IPS-18a (cell line): ENCODE results near the gene IPCEF1.

ENCODE experiments used
- H3K27ac ChIP-seq: one replicate; pipeline ENCODE4 v1.5.1; 2013; ENCODE audit warnings: low read length
- H3K27me3 ChIP-seq: one replicate; pipeline ENCODE4 v1.6.1; 2013; ENCODE audit warnings: mild to moderate bottlenecking, low read length; ENCODE audit not compliant: control insufficient read depth, insufficient read depth
- H3K36me3 ChIP-seq: one replicate; pipeline ENCODE4 v1.6.1; 2013; ENCODE audit warnings: low read depth, low read length; ENCODE audit not compliant: control insufficient read depth
- H3K4me1 ChIP-seq: one replicate; pipeline ENCODE4 v1.6.1; 2013; ENCODE audit warnings: low read depth, low read length; ENCODE audit not compliant: control insufficient read depth
- H3K4me3 ChIP-seq: one replicate; pipeline ENCODE4 v1.5.1; 2013; ENCODE audit warnings: low read length
- H3K9ac ChIP-seq: one replicate; pipeline ENCODE4 v1.6.1; 2013; ENCODE audit warnings: mild to moderate bottlenecking, low read length, moderate library complexity
- H3K9me3 ChIP-seq: one replicate; pipeline ENCODE4 v1.6.1; 2013; ENCODE audit warnings: low read depth, low read length; ENCODE audit not compliant: control insufficient read depth

Gene IPCEF1

DNA sequence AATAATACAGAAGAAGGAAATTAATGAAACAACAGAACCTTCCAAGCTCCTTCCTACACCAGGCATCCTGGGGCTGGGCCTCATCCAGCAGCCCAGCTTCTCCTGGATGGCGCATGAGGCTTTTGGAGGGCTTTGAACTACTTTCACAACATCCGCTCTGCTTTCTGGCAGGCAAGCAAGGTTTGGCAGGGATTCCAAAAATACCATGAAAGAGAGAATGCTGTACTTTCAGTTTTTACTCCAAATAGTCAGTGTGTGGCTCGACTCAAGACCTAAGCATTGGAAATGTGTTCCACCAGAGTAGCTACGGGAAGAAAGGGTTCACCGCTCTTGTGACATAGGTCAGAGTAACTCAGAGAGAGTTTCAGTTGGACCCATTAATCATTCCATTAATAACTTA lies 192.2 kb downstream of the IPCEF1 start:
- H3K36me3 ChIP-seq: no peaks in the 10 kb centered on the region
- no peaks in the 10 kb centered on the region for H3K27me3 ChIP-seq
- H3K27ac ChIP-seq: no peak overlapping the region
- no peaks in the 10 kb centered on the region for H3K4me1 ChIP-seq
- no peaks in the 10 kb centered on the region for H3K9me3 ChIP-seq
- H3K9ac ChIP-seq: no peak overlapping the region
- no peak overlapping the region for H3K4me3 ChIP-seq

DNA sequence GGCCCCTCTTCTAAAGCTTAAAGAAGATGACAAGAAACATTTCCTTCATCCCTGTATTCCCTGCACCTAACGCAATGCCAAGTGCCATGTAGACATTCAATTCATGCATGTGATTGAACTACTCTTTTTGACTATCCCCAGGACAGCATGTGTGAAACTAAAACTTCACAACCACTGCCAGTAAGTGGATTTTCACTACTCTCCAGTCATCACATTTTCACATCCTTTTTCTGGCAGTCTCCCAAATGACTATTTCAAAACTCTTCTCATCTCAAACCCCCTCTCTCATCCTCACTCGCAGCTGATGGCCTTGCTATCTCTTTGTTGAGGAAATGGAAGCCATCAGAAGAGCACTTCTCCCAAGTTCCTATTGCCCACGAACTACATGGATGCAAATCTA lies 194.9 kb downstream of the IPCEF1 start:
- Histone ChIP-seq H3K9ac (no peak overlapping the region), H3K36me3 (no peaks in the 10 kb centered on the region), H3K4me3 (no peak overlapping the region), H3K4me1 (no peaks in the 10 kb centered on the region), H3K27ac (no peak overlapping the region), H3K27me3 (no peaks in the 10 kb centered on the region), H3K9me3 (no peaks in the 10 kb centered on the region)

DNA sequence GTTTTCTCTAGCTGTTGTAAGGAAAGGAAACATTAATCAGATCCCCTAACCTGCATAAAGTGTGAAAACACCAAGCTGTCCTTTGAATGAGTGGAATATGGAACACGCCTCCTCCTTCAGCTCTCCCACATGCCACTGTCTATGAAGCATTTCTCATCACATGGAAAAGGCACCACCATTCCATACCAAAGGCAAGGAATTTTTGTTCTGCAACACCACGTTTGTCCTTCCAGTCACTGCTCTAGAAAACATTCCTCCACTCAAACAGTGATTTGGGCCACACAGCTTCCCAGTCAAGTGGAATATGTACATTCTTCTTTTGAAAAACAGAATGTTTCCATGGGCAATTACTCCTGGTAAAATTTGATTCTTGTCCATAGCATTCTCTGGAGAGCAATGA lies 197.5 kb downstream of the IPCEF1 start:
- Histone ChIP-seq H3K27ac (no peak overlapping the region), H3K4me3 (no peak overlapping the region), H3K27me3 (no peaks in the 10 kb centered on the region)

DNA sequence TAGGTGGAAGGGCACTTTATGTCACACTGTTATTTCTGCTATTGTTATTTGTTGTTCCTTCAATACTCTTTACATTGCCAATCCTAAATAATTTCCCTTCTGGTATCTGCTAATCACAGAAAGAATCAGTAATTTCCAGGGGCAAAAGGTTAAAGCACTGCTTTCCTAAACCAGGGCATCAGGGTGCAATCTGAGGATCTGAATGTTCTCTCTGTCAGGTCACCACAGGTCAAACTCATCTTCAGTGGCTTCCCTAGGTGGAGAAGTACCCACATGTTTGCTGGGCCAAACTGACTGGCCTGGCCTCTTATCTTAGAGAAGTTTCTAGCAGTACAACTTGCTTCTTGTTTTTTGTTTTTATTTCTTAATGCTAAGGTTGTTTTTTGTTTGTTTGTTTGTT lies 198.9 kb downstream of the IPCEF1 start:
- H3K4me3 ChIP-seq: no peak overlapping the region
- H3K9ac ChIP-seq: no peak overlapping the region
- H3K27me3 ChIP-seq: no peaks in the 10 kb centered on the region
- peaks cover 8% of the 10 kb centered on the region for H3K9me3 ChIP-seq
- no peak overlapping the region for H3K27ac ChIP-seq
- H3K36me3 ChIP-seq: no peaks in the 10 kb centered on the region
- no peaks in the 10 kb centered on the region for H3K4me1 ChIP-seq

More for the DNA sequence above, 197.5 kb downstream of the IPCEF1 start:
- no peaks in the 10 kb centered on the region for H3K4me1 ChIP-seq
- H3K9me3 ChIP-seq: peaks cover 8% of the 10 kb centered on the region
- no peak overlapping the region for H3K9ac ChIP-seq
- H3K36me3 ChIP-seq: no peaks in the 10 kb centered on the region

DNA sequence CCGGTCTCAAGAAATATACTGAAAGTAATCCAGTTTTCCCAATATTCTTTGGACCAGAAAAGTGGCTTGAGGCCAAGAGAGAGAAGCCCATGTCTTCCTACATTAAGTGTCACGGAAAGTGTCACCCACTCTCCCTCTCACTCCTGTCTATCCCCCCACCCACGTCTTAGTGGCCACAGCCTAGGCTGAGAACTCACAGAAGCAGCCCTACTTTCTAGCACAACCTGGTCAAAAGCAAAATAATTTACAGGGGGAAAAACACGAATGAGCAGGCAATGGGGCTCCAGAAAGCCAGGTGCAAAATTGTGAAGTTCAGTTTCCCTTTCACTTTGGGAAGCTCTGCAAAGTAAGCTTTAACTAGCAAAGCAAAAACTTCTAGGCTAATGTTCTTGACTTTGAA lies 199.5 kb downstream of the IPCEF1 start:
- H3K27me3 ChIP-seq: no peaks in the 10 kb centered on the region
- peaks cover 8% of the 10 kb centered on the region for H3K9me3 ChIP-seq
- H3K27ac ChIP-seq: no peak overlapping the region
- H3K4me1 ChIP-seq: no peaks in the 10 kb centered on the region
- H3K36me3 ChIP-seq: no peaks in the 10 kb centered on the region
- H3K9ac ChIP-seq: no peak overlapping the region
- H3K4me3 ChIP-seq: no peak overlapping the region

DNA sequence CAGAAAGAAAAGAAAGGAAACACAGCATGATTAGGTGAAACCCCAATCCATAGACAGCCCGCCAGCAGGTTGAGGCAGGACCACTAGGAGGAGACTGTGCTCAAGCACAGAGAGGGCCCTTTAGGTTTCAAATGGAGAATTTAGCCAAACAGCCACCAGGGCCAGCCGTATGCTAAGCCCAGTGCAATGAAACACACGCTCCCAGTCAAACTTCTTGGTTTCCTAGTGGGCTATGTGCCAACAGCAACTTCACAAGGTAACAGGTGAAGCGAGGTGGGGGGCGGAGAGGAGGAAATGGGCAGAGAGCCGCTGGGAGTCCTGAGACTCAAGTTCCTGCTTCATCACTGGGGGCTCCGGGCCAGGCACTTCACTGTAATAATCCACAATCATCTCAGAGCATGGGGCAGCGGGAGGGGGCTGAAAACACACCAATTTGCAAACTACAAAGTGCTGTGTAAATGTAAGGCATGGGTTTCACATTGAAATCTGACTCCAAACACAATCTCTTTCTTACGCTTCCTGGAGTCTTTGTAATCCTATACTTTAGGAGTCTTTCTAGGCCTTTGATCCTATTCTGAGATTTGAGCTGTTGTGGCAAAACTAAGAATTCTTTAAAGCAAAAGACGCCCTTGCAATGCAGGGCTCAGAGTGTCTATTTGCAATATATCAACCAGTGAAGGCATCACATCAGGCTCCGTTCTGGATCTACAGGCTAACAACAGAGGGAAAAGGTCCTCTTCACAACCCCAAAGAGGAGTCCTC lies 200.3 kb downstream of the IPCEF1 start:
- no peak overlapping the region for H3K27ac ChIP-seq
- H3K27me3 ChIP-seq: no peaks in the 10 kb centered on the region
- H3K4me1 ChIP-seq: no peaks in the 10 kb centered on the region
- H3K9me3 ChIP-seq: peaks cover 8% of the 10 kb centered on the region
- no peaks in the 10 kb centered on the region for H3K36me3 ChIP-seq
- no peak overlapping the region for H3K9ac ChIP-seq
- no peak overlapping the region for H3K4me3 ChIP-seq

DNA sequence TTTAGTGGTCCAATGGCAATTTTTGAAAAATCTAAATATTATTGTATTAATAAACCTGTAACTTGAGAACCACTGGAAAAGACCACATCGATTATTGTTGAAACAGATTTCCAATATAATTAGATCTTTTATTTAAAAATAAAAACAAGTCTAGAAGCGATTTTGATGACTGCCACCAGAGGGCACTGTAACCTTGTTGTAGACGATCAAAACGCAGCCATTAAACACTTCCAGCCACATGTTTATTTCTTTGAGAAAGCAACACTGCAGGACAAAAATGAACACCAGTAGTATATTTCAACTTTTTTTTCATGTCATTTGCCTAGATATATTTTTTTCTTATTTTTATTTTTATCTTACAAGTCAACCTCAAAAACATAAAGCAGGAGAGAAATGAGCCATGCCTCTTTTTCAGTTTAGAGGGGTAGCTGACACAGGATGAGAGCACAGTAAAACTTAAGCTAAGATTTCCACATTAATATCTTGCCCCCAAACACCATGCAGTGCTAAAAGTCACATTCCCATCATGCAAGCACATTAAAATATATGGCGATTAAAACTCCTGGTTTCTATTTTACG lies 202.1 kb downstream of the IPCEF1 start:
- Histone ChIP-seq H3K9ac (no peak overlapping the region), H3K4me1 (no peaks in the 10 kb centered on the region), H3K9me3 (peaks cover 8% of the 10 kb centered on the region), H3K4me3 (no peak overlapping the region), H3K36me3 (no peaks in the 10 kb centered on the region), H3K27me3 (no peaks in the 10 kb centered on the region), H3K27ac (no peak overlapping the region)

DNA sequence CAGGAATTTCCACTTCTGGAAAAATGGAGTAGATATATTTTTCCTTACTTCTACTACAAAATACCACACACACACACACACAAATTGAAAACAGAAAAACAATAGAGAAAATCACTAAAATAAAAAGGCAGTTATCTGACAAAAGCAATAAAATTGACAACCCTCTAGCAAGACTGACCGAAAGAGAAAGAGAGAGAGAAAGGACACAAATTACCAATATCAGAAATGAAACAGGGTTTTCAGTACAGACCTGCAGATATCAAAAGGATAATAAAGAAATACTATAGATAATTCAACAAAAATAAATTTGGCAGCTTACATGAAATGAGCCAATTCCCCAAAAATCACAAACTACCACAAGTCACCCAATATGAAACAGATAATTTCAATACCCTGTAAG lies 212.8 kb downstream of the IPCEF1 start:
- Histone ChIP-seq H3K27me3 (no peaks in the 10 kb centered on the region), H3K4me3 (no peak overlapping the region), H3K36me3 (no peaks in the 10 kb centered on the region), H3K27ac (no peak overlapping the region), H3K9me3 (no peaks in the 10 kb centered on the region), H3K9ac (no peak overlapping the region), H3K4me1 (peaks cover 5% of the 10 kb centered on the region)

DNA sequence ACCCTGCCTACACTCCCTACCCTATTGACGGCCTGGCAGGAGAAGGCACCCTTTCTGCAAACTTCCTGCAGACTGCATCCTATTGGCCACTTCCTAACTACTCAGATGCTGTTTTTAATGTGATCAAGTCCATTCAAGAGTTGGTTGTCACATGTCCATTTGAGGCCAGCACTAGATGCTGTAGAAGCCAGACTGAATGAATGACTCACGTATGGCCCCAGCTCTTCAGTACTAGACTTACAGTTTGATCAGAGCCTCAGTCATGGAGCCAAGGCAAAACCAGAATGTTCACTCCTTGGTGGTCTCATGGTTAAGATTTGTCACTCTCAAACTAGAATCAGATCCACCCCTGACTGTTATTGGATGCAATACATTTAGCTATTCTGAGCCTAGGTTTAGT lies 215.9 kb downstream of the IPCEF1 start:
- Histone ChIP-seq H3K27me3 (no peaks in the 10 kb centered on the region), H3K4me1 (peaks cover 5% of the 10 kb centered on the region), H3K9ac (no peak overlapping the region), H3K4me3 (no peak overlapping the region), H3K36me3 (no peaks in the 10 kb centered on the region), H3K9me3 (no peaks in the 10 kb centered on the region), H3K27ac (no peak overlapping the region)

DNA sequence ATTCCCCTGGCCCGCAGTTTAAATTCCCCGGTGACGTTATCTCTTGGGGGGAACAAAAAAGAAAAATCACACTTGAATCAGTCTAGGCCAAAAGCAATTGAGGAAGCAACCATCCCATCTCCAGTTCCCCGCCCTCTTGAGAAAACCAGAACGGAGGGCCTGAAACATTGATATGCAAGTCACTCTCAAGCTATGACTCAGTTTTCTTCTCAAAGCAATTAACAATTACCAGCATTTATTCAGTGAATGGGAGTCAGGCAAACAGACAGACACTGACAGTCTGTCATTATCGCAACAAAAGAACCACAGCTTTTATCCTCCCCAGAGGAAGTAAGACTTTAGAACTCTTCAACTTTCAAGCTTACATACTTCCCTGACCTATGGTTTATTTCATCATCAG lies 216.7 kb downstream of the IPCEF1 start:
- H3K9me3 ChIP-seq: no peaks in the 10 kb centered on the region
- H3K4me1 ChIP-seq: peaks cover 5% of the 10 kb centered on the region
- H3K36me3 ChIP-seq: no peaks in the 10 kb centered on the region
- no peak overlapping the region for H3K27ac ChIP-seq
- no peaks in the 10 kb centered on the region for H3K27me3 ChIP-seq
- no peak overlapping the region for H3K4me3 ChIP-seq
- no peak overlapping the region for H3K9ac ChIP-seq

DNA sequence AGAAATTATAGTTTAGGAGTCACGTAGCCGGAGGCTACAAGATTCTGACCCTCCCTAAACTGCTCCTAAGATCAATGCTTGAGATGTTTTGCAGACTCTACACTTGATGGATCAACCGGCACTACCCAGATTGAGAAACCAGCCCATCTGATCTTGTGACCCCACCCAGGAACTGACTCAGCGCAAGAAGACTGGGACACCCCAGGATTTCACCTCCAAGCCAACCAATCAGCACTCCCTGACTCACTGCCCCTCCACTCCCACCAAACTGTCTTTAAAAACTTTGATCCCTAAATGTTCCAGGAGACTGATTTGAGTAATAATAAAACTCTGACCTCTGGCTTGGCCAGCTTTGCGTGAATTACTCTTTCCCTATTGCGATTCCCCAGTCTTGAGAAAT lies 217.8 kb downstream of the IPCEF1 start:
- Histone ChIP-seq H3K9me3 (no peaks in the 10 kb centered on the region), H3K27ac (no peak overlapping the region), H3K4me3 (no peak overlapping the region), H3K36me3 (no peaks in the 10 kb centered on the region), H3K4me1 (peaks cover 5% of the 10 kb centered on the region), H3K27me3 (no peaks in the 10 kb centered on the region), H3K9ac (no peak overlapping the region)

DNA sequence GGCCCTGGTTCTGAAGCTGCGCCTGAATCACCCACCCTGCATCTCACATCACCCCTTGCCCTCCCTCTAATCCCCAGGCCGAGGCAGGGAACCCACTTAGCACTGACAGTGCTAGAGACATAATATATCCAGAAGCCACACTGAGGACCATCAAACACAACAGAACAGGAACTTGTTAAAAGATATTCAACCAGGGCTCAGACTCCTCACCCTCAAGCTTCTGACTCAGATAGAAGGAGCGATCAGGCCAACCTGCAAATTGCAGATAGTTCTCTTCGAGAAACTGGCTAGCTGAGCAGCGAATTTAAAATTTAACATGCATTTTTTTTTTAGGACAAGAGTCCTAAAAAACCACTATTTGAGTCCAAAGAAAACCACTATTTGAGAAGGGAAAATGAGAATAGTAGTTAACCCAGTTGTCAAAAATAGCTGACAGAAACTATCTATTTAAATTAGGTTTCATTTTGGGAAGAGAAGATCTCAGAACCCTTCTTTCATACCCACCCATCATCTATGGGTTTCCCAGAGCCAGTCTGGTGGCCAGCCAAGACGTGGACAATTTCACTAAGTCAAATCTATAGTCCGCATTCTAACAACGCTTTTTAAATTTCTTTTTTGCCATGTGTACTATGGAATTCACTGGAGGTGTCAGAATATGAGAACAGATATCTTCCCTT lies 222.0 kb downstream of the IPCEF1 start:
- peaks cover under 1% of the 10 kb centered on the region for H3K4me1 ChIP-seq
- H3K27ac ChIP-seq: no peak overlapping the region
- no peaks in the 10 kb centered on the region for H3K9me3 ChIP-seq
- no peaks in the 10 kb centered on the region for H3K27me3 ChIP-seq
- no peak overlapping the region for H3K9ac ChIP-seq
- H3K4me3 ChIP-seq: no peak overlapping the region
- H3K36me3 ChIP-seq: no peaks in the 10 kb centered on the region
